HG03280 (cell line): Measurements from ENCODE around the gene KRTAP5-5.
"Not testable (repeated sequence)": the region's sequence is repeated elsewhere in the genome, so short reads cannot be mapped to it uniquely, and the experiment has no call there.

ENCODE experiments used
- ATAC-seq: cut with Tn5 transposase; IDR thresholded peaks from one replicate; pipeline ENCODE4 v1.9.1; 2021; ENCODE audit warnings: mild to moderate bottlenecking, moderate library complexity; ENCODE audit not compliant: unreplicated experiment

The KRTAP5-5 gene

GRCh38 chr11:1607156-1607845 is 22.3 kb upstream of the KRTAP5-5 start:
- not testable (repeated sequence) for ATAC-seq

- ATAC-seq: not testable (repeated sequence)
These were observed 21.7 kb upstream of the KRTAP5-5 start for GRCh38 chr11:1607901-1608300.

GRCh38 chr11:1608363-1608762 is 21.2 kb upstream of the KRTAP5-5 start, which contains the start of gene KRTAP5-3:
Gene KRTAP5-3, minus strand, starts transcription at chr11:1608463. Its CDS starts 78 bp downstream, at chr11:1608385.
- ATAC-seq: no peak

GRCh38 chr11:1618231-1618630 is 11.3 kb upstream of the KRTAP5-5 start:
- ATAC-seq: no peak

GRCh38 chr11:1619449-1619848 is 10.1 kb upstream of the KRTAP5-5 start:
- no peak for ATAC-seq

GRCh38 chr11:1622086-1622485 is 7.5 kb upstream of the KRTAP5-5 start, which contains the start of gene KRTAP5-4:
Gene KRTAP5-4, minus strand, starts transcription at chr11:1622138. Its CDS starts 45 bp downstream, at chr11:1622093.
- ATAC-seq: no peak

- ATAC-seq: no peak
These were observed 5.9 kb upstream of the KRTAP5-5 start for GRCh38 chr11:1623716-1624115.

- no peak for ATAC-seq
These were observed 5.0 kb upstream of the KRTAP5-5 start for GRCh38 chr11:1624621-1625020.

GRCh38 chr11:1625541-1625940 is 4.0 kb upstream of the KRTAP5-5 start:
- no peak for ATAC-seq

GRCh38 chr11:1628506-1629325 is 859 bp upstream of the KRTAP5-5 start:
- no peak for ATAC-seq

GRCh38 chr11:1630271-1630670 is 696 bp downstream of the KRTAP5-5 start:
- no peak for ATAC-seq

- no peak for ATAC-seq
These were observed 1.5 kb downstream of the KRTAP5-5 start for GRCh38 chr11:1631066-1631568.

GRCh38 chr11:1632053-1632714 is 2.6 kb downstream of the KRTAP5-5 start:
- ATAC-seq: no peak

GRCh38 chr11:1633864-1634263 is 4.3 kb downstream of the KRTAP5-5 start:
- ATAC-seq: no peak

GRCh38 chr11:1636291-1636950 is 6.8 kb downstream of the KRTAP5-5 start:
- no peak for ATAC-seq

- ATAC-seq: no peak
These were observed 8.1 kb downstream of the KRTAP5-5 start for GRCh38 chr11:1637628-1638027.

- ATAC-seq: no peak
These were observed 8.8 kb downstream of the KRTAP5-5 start for GRCh38 chr11:1638344-1638743.

GRCh38 chr11:1639102-1639620 is 9.6 kb downstream of the KRTAP5-5 start:
- ATAC-seq: no peak

- no peak for ATAC-seq
These were observed 10.1 kb downstream of the KRTAP5-5 start for GRCh38 chr11:1639666-1640065.
